ENCODE data around the gene H2BK1.

The H2BK1 gene

GRCh38 chr7:151205730-151206129 lies 4.6 kb downstream of the H2BK1 start:
- DNase-seq (ENCODE audit: extremely low read depth in 1 of 2, low read depth in 1 of 2): no peak

GRCh38 chr7:151204383-151205032 lies 5.8 kb downstream of the H2BK1 start:
- DNase-seq (ENCODE audit: extremely low read depth in 1 of 2, low read depth in 1 of 2): no peak

GRCh38 chr7:151202836-151203235 lies 7.5 kb downstream of the H2BK1 start:
- DNase-seq (ENCODE audit: extremely low read depth in 1 of 2, low read depth in 1 of 2): no peak

- DNase-seq (ENCODE audit: extremely low read depth in 1 of 2, low read depth in 1 of 2): no peak
Measured at GRCh38 chr7:151201751-151202150, 8.5 kb downstream of the H2BK1 start.

GRCh38 chr7:151201344-151201743 lies 8.9 kb downstream of the H2BK1 start:
- DNase-seq (ENCODE audit: extremely low read depth in 1 of 2, low read depth in 1 of 2): no peak

- no peak for DNase-seq (ENCODE audit: extremely low read depth in 1 of 2, low read depth in 1 of 2)
Measured at GRCh38 chr7:151198945-151199848, 11.1 kb downstream of the H2BK1 start.

- no peak for DNase-seq (ENCODE audit: extremely low read depth in 1 of 2, low read depth in 1 of 2)
Measured at GRCh38 chr7:151197932-151198331, 12.4 kb downstream of the H2BK1 start.

- no peak for DNase-seq (ENCODE audit: extremely low read depth in 1 of 2, low read depth in 1 of 2)
Measured at GRCh38 chr7:151195616-151196450, 14.5 kb downstream of the H2BK1 start.

GRCh38 chr7:151194188-151194587 lies 16.1 kb downstream of the H2BK1 start:
- no peak for DNase-seq (ENCODE audit: extremely low read depth in 1 of 2, low read depth in 1 of 2)

GRCh38 chr7:151193203-151193978 lies 16.9 kb downstream of the H2BK1 start:
- no peak for DNase-seq (ENCODE audit: extremely low read depth in 1 of 2, low read depth in 1 of 2)

GRCh38 chr7:151192002-151192539 lies 18.2 kb downstream of the H2BK1 start:
- no peak for DNase-seq (ENCODE audit: extremely low read depth in 1 of 2, low read depth in 1 of 2)

GRCh38 chr7:151191544-151191943 lies 18.7 kb downstream of the H2BK1 start:
- DNase-seq (ENCODE audit: extremely low read depth in 1 of 2, low read depth in 1 of 2): no peak

GRCh38 chr7:151189038-151189437 lies 21.2 kb downstream of the H2BK1 start:
- no peak for DNase-seq (ENCODE audit: extremely low read depth in 1 of 2, low read depth in 1 of 2)

- no peak for DNase-seq (ENCODE audit: extremely low read depth in 1 of 2, low read depth in 1 of 2)
Measured at GRCh38 chr7:151188252-151188542, 22.1 kb downstream of the H2BK1 start.

GRCh38 chr7:151187409-151188251 lies 22.7 kb downstream of the H2BK1 start:
- no peak for DNase-seq (ENCODE audit: extremely low read depth in 1 of 2, low read depth in 1 of 2)

GRCh38 chr7:151186640-151187408 lies 23.5 kb downstream of the H2BK1 start, which contains the start of gene ASB10:
Gene ASB10 (minus strand): TSS chr7:151187250. CDS start chr7:151187130, 120 bp downstream.
- DNase-seq (ENCODE audit: extremely low read depth in 1 of 2, low read depth in 1 of 2): no peak

- no peak for DNase-seq (ENCODE audit: extremely low read depth in 1 of 2, low read depth in 1 of 2)
Measured at GRCh38 chr7:151185762-151186639, 24.3 kb downstream of the H2BK1 start.

GRCh38 chr7:151181011-151181431 lies 29.3 kb downstream of the H2BK1 start:
- DNase-seq (ENCODE audit: extremely low read depth in 1 of 2, low read depth in 1 of 2): no peak
